SU-DHL-6 (cell line): ENCODE data around the gene RNF2.

Source experiments
- CTCF ChIP-seq: fragments of 200-600 bp; sonication (generic); IDR thresholded peaks from one replicate; pipeline ENCODE4 v1.5.1; 2017; ENCODE audit warnings: antibody characterized with exemption, mild to moderate bottlenecking, low read length, moderate library complexity; ENCODE audit not compliant: insufficient read depth, poor library complexity, severe bottlenecking
- EZH2phosphoT487 ChIP-seq: fragments of 200-600 bp; sonication (generic), shearing (Covaris generic); conservative IDR thresholded peaks from 2 replicates; pipeline ENCODE4 v1.6.1; 2018; ENCODE audit warnings: mild to moderate bottlenecking, antibody characterized with exemption, low read length, moderate library complexity, mixed read lengths

- TF ChIP-seq CTCF (no peak), EZH2phosphoT487 (no peak)
Observed at GRCh38 chr1:185017338-185017737, 28.0 kb upstream of the RNF2 start.
